Liver (tissue), 2 donors: Measurements from ENCODE around the gene REL.

Experiments
- TAF1 ChIP-seq: conservative IDR thresholded peaks from 2 replicates; pipeline ENCODE4 v1.6.1; 2016; ENCODE audit warnings: antibody characterized with exemption, mild to moderate bottlenecking
- TF ChIP-seq, protein P1 (sequence below): IDR thresholded peaks from 2 replicates; pipeline ENCODE4 v1.6.1; 2016; ENCODE audit warnings: antibody characterized with exemption, mild to moderate bottlenecking
- donor health status: healthy.

DNA sequence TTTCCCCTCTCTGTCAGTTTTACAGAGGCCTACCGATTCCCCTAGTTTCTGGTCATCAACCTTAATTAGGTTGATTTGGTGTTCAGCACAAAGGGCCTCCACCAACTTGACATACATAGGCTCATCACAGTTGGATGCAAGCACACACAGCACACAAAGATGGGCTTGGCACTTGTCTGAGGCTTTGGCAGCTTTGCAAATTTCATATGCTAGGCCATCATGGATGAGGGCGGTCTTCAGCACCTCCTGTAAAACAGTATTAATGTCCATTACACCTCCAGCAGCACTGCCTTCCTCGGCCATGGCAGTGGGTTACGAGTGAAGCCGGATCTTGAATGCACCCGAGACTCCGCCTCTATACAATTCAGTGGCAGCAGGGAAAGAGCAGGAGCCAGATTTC lies 56.9 kb downstream of the REL start:
- no peak for TF ChIP-seq TAF1
- TF ChIP-seq, protein P1, sequence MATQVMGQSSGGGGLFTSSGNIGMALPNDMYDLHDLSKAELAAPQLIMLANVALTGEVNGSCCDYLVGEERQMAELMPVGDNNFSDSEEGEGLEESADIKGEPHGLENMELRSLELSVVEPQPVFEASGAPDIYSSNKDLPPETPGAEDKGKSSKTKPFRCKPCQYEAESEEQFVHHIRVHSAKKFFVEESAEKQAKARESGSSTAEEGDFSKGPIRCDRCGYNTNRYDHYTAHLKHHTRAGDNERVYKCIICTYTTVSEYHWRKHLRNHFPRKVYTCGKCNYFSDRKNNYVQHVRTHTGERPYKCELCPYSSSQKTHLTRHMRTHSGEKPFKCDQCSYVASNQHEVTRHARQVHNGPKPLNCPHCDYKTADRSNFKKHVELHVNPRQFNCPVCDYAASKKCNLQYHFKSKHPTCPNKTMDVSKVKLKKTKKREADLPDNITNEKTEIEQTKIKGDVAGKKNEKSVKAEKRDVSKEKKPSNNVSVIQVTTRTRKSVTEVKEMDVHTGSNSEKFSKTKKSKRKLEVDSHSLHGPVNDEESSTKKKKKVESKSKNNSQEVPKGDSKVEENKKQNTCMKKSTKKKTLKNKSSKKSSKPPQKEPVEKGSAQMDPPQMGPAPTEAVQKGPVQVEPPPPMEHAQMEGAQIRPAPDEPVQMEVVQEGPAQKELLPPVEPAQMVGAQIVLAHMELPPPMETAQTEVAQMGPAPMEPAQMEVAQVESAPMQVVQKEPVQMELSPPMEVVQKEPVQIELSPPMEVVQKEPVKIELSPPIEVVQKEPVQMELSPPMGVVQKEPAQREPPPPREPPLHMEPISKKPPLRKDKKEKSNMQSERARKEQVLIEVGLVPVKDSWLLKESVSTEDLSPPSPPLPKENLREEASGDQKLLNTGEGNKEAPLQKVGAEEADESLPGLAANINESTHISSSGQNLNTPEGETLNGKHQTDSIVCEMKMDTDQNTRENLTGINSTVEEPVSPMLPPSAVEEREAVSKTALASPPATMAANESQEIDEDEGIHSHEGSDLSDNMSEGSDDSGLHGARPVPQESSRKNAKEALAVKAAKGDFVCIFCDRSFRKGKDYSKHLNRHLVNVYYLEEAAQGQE = no peak
